NCI-H2196 (cell line): ENCODE results near the gene ME3.

ENCODE experiments used
- DNase-seq: peaks from one replicate; lab custom pipeline; 2025; ENCODE audit not compliant: unreplicated experiment; lab: John Stamatoyannopoulos, UW

The ME3 gene

DNA sequence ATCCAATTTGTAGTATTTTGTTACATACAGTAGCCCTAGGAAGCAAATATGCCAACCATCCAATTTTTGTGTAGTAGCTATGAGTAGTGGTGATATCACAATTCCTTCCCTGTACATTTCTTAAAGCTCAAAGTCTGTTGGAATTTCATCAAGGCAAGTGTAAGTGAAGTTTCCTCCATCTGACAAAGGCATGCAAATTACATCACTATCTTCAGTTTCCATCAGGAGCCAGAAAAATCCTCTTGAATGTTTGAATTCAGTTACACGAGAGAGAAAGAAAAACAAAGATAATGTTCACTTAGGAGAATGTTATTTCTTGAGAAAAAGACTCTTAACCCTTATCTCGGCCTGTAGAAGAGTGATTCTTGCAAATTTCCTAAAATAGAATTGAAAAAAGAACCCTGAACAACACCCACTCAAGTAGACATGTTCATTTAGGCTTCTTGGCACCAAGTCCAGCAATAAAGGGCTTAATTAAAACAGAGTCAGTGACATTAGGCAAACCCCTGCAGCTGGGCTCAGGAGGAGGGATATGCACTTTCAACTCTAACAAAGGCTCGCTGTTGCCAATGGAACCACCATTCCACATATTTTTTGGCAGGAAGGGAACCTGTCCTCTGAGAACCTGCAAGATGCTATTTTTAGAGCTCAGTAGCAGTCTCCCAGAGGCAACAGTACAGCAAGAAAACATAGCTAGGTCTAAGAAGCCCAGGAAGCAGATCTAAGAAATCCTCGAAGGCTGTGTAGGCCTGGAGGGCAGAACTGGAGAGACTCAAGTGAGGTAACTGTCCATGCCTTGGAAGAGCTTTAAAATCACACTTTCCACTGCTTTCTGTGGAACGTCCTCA lies 153.1 kb downstream of the ME3 start:
- peak; percentile 36 for DNase-seq

DNA sequence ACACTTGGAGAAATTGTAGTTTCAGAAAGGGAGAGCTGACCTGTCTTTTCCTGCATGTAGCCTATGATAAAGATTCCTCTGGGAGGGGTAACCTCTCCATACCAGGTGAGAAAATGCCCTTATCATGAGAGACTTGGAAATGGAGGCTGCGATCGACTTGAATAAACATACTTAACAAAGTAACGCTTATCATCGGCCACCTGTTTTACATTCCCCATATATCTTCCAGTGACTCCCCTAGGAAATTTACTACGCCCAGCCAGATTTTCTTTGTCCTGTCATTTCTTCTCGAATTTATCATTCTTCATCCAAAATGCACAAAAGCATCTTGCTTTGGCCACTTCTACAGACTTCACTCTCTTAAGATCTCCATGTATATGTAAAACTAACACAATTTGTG lies 154.2 kb downstream of the ME3 start:
- DNase-seq = no peak

DNA sequence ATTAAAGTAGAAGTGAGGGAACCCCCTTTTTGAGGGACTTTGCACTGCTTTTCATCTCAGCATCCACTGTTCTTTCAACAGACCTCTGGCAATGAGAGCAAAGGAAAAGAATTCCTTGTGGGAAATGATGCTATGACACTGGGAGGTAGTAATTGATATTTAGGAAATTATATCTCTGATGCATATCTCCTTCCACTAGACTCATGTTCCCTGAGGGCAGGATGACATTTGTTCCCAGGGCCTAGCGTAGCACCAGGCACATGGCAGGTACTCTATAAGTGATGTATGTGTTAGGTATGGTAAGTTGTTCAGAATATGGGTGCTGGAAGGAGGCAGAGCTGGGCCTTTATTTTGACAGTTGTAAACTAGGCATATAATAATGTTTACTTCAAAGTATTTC lies 154.9 kb downstream of the ME3 start:
- DNase-seq = no peak

DNA sequence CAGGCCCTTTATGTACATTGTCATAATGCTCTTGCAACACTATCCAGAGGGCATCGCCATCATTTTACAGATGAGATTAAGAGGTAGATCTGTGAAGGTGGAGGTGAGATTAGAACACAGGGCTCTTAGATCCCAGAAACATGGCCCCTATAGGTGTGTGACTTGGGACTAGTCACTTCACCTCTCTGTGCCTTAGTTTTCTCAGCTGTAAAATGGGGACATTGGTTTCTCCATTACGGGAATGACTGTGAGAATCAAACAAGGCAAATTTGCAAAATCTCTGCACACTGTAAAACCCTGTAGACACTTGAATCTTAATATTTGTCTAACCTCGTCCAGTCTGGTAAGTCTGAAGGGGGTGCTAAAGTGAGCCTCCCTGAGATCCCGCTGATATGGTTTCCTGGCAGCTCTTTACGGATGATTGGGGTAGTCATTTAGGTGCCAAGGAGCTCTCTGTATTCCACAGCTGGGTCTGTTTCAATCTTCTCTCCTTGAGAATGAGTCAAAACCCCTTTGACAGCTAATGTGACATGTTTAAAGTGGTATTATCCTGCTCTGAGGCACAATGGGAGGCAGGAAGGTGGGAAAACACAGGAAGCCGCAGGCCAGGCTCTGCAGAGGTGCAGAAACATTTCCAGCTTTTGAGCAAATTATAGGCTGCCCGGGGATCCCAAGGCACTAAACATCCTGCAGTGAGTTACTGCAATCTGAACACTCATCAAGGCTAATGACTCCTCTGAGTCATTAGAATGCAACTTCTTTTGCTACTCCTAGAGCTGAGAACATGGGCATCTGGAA lies 156.9 kb downstream of the ME3 start:
- DNase-seq = no peak

DNA sequence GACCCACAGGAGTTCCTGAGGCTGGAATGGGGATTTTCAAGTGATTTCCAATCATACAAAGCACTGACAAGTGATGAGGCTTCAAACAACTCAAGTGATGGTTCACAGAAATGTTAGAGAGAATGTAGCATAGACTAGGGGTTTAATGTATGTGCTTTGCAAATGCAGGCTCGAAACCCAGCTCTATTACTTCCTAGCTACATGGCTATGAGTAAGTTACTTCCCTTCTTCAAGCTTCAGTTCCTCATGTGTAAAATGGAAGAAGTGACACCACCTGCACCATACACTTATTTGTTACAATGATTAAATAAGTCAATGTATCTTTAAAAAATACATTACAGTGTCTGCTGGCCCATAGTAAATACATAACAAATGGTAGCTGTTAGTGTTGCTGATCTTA lies 158.0 kb downstream of the ME3 start:
- DNase-seq = no peak

DNA sequence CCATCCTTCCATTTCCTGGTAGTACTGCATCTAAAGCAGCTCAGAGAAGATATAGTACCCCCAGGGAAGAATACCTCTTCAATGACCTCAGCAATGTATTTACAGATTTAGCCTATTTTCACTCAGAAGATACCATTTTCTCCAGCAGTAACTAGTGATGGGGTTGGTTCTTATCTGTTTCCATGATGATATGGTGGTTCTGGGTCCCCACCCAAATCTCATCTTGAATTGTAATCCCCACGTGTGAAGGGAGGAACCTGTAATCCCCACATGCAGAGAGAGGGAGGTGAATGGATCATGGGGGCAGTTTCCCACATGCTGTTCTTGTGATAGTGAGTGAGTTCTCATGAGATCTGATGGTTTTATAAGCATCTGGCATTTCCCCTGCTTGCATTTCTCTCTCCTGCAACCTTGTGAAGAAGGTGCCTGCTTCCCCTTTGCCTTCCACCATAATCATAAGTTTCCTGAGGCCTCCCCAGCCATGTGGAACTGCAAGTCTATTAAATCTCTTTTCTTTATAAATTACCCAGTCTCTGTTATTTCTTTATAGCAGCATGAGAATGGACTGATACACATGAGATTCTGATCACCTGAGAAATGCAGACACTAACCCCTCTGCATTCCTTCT lies 158.6 kb downstream of the ME3 start:
- DNase-seq = no peak

DNA sequence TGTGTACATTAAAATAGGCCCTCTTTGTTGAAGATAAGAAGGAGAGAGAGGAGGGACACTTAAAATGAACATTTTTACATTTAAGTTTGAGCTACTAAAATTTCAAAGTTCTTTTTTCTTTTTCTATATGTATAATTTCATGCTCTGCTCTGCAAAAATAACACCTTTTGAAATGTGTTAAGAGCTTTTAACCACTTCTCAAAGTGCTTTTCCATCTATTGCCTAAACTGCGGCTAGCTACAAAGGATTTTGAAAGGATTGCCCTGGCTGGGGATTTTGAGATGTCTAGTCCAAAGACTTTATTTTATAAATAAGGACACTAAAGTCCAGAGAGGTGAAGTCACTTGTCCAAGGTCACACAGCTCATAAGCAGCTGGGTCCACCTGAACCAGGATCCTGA lies 159.3 kb downstream of the ME3 start:
- DNase-seq = no peak

DNA sequence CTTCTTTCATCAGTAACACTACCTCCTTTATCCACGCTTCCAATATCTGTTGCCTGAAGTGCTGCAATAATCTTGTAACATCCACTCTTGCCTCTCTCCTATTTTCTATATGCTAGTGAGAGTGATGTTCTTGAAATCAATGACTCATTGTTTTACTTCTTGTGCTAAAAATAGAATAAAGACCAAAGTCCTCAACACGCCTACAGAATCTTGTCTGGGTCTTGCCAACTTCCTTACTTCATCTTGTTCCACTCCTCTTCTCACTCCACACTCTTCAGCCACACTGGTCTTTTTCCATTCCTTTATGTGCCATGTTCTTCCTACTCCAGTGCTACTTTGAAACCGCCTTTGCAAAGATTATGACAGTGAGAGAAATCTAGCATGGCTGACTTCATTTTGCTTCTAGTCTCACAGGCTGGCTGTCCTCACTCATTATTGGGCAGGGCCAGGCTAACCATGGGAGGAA lies 161.3 kb downstream of the ME3 start:
- DNase-seq = no peak

DNA sequence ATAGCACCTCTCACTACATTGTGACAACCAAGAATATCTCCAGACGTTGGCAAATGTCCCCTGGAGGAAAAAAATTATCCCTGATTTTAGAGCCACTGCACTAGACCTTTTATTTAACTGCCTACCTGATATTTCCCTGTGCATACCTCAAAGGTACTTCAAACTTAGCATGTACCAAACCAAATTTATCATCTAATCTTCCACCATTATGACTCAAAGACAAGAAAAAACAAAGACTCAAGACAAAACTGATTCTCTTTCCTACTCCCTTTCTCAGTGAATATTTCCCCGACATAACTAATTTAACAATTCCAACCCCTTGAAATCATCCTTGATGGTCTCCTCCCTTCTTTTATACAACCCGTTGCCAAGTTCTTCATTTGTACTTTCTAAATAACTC lies 161.7 kb downstream of the ME3 start:
- no peak for DNase-seq

DNA sequence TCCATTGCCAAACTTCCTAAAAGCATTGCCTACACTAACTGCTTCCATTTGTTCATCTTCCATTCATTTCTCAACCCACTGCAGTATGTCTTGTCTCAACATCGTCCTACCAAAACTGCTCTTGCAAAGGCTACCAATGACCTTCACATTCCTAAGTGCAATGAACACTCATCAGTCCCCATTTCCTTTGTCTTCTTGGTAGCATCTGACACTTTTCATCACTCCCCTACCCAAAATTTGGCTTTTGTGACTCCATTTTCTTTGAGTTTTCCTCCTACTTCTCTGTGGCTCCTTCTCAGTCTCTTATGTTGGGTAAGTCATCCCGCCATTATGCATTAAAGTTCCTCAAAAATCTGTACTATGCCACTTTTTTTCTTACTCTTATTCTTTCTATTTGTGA lies 162.3 kb downstream of the ME3 start:
- no peak for DNase-seq

DNA sequence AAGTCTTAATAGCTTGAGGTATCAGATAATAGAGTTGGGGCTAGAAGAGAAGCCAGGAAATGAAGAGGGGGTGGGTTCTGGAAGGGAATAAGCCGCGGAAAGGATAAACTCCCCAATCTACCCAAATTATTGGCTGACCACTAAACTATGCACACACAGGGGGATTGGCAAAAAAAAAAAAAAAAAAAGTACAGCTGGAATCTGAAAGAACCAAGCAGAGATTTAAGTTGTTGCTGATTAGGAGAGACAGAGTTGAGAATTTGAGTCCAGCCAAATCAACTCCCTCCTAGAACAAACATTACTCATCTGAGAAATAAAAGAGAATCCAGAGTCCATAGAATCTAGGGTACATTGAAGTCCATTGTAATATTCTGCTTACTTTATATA lies 162.8 kb downstream of the ME3 start:
- DNase-seq = no peak

DNA sequence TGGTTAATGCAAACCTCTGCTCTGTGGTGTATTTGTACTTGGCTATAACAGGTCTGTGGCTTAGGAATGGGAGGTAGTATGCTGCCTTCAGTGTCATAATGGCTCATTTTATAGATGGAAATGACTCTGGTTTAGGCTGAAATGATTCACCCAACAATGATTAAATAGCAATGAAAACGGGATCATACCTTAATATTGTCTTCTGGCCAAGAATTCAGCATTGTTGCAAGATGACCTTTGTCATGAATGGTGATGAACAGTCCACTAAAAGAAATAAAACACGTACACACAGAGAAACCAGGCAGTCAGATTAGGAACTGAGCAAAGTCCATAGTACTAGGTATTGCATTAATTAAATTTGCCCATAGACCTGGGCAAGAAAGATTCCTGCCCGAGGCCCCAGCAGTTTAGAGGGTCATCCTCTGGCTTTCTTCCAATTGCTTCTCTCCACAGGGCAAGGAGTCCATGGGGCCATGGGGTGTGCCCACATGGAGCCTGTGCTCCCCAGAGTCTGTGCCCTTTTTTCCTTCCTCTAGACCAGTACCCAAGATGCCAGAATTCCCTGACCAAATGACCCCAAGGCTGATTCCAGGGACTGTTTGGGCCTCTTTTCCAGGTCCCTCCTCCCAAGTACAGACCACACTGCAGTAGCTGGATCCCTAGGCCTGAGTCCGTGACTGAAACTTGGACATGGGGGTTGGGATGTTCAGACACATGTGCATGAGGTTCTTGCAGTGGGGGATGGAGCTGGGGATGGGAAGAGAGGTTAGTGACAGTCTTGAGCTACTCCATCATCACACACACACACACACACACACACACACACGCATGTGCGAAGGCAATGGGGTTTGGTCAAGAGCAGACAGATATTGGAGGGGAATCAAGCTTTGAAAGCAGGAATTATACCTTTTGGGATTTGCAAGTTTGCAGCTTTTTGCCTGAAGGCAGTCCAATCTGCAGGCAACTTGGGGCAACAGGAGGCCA lies 163.5 kb downstream of the ME3 start:
- DNase-seq = no peak

DNA sequence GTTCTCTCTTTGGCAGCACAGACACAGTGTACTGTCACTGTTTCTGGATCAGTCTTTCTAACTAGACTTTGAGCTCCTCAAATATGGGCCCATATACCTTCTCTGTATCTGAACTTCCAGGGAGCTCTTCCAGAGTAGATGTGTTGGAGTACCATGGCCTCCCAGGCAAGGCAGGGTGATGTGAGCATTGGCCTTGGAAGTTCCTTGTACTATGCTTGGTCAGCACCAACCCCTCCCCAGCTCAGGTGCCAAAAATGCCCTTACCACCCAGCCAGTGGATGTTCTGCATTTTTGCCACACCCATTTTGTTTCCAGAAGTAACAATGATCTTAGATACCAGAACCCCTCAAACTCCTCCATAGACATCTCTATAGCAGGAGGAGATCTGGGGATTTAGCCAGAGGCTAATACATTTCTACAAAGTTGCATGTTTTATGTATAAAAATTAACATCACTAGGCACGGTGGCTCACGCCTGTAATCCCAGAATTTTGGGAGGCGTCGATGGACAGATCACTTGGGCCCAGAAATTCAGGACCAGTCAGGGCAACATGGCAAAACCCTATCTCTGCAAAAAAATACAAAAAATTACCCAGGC lies 165.1 kb downstream of the ME3 start:
- no peak for DNase-seq

DNA sequence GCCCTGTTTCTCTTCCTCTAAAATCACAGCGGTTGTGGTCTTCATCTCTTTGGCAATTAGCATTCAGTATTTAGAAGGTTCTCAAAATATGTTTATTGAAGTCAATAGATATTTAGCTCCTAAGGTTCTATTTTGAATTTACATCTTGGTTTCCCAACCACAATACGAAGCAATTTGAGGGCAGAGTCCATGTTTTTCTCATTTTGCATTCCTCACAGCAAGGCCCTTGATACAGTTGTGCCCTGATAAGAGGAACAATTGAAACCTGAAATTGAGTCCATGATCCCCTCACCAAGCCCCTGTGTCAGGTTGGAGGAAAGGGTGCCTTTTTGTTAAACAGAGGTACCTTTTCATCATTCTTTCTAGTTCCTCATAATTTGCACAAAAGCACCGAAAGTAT lies 166.2 kb downstream of the ME3 start:
- DNase-seq = no peak

DNA sequence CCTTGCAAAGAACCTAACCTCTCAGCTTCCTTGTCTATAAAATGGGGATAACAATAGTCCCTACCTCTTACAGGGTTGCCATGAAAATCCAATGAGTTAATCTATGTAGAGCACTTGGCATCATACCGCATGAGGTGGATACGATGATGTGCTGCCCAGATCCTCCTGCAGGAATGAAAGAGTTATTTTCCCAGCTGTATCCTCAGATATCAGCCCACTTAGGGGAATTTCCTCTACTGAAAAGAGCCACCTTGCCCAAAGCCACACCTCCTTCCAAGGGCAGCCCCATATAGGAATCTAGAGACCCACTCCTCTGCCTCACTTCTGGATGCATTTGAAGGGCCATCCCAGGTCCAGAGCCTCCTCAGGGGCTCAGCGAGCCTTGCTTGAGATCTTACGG lies 169.3 kb downstream of the ME3 start:
- no peak for DNase-seq

DNA sequence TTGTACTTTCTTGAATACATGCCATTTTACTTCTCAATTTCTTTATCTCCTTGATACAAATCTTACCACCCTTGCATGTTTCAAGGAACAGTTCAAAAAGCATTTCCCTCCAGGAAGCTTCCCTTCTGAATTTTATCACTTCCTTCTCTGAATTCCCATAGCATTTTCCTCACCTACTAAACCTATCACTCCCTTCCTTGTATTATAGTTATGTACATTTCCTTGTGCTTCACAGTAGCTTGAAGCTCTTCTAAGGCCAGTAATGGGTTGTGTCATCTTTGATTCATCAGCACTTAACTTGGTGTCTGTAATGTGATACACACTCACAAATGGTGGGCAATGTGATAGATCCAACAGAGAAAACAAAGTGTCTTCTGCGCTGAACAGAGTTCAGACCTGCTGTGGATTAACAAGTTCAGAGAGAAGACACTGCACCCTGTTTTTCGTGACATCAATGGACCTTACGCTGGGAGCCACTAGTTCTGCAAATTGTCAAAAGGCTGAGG lies 170.2 kb downstream of the ME3 start:
- no peak for DNase-seq

DNA sequence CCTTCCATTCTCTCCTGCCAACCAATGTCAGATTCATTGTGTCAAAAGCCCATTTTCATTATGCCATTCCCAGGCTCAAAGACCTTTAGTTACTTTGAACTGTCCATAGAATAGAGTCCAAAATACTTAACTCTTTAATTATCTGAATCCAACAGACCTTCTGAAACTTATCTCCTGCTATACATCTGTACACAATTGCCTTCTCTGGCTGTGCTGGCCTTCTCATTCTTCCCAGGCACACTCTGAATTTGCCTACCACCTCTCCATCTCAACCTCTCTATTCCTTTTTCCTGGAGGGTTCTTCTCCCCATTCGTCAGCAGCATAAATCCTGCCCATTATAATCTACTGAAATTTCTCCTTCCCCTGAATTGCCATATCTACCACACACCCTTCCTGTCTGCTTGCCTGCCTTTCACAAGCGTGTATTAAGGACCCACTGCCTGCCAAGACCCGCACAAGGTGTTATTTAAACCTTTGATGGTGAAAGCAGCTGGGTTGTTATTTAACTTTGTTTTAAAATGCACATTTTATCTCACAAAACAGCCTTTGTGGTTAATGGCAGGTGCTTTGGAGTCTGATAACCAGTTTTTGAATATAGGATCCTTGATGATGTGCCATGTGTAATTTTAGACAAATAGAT lies 171.8 kb downstream of the ME3 start:
- no peak for DNase-seq

DNA sequence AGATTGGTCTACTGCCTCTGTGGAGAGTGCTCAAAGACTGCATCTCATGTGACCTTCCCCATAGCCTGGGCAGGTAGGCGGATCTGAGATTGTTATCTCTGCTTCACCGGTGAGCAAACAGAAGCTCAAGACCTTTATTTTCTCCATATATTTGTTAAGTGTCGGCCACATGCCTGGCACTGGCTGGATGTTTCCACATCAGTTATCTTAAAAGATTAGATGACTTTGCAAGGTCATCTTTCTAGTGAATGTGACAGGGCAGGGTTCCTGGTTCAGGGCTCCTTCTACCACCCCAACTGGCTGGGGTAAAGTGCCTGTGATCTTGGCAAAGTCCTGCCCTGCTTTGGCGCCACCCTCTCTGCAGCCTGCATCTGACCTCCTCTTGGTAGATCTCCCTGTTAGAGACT lies 172.7 kb downstream of the ME3 start:
- DNase-seq = peak; percentile 35

DNA sequence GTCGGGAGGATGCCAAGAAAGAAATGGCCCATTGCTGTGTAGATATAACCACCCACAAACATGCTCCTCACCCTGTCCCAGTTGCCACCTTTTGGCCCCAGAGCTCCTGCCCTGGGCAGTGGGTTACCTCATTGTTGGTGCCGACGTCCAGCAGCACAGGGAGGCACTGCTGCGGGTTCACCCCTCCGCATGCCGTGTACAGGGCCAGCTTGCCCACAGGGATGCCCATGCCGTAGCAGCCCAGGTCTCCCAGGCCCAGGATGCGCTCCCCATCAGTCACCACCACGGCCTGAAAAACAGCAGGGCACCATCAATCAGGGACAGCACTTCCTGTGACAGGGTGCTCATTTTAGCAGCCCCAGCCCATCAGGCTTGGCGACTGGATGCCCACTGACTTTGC lies 174.6 kb downstream of the ME3 start:
- DNase-seq = no peak

DNA sequence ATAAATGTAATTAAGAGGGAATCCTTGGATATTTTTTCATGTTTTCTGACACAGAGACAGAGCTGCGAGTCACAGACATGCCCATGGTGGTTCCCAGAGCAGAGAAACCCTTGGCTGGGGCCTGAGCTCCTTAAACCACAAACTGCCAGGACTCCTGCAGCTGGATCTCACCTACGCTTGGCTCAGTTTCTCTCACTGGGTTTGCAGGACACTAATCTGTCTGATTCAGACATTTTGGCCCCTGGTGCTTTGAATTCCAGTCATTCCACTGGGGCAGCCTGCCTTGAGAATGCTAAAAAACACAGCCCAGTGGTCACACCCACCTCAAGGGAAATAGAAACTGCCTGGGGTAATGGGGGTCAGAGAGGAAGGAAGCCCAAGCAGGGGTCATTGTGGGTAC lies 175.1 kb downstream of the ME3 start:
- no peak for DNase-seq
